ENCODE data around the gene ABCB8. TPM values are rescaled to one million over a fixed set of nuclear protein-coding genes. Genes with fewer than 3 reads are reported as not detected.
A peak's percentile ranks its signal among the peaks of the same experiment; 100 is the strongest.

The ABCB8 gene
- total RNA-seq, 1 donor from 2014 or later = 20.4 TPM

GRCh38 chr7:151074817-151075661, 46.8 kb downstream of the ABCB8 start:
- no peak for DNase-seq

GRCh38 chr7:151075662-151075971, 47.4 kb downstream of the ABCB8 start:
- DNase-seq = no peak

- DNase-seq = no peak
Measured at GRCh38 chr7:151075978-151076426, 47.8 kb downstream of the ABCB8 start.

GRCh38 chr7:151076863-151077704, 48.8 kb downstream of the ABCB8 start:
- DNase-seq = peak; percentile 54

- DNase-seq = no peak
Measured at GRCh38 chr7:151077705-151078232, 49.5 kb downstream of the ABCB8 start.

- no peak for DNase-seq
Measured at GRCh38 chr7:151078233-151079040, 50.2 kb downstream of the ABCB8 start.

- no peak for DNase-seq
Measured at GRCh38 chr7:151079199-151079910, 51.1 kb downstream of the ABCB8 start.

GRCh38 chr7:151080067-151080521, 51.8 kb downstream of the ABCB8 start:
- peak; percentile 52 for DNase-seq

GRCh38 chr7:151080522-151081169, 52.4 kb downstream of the ABCB8 start, which contains the start of gene FASTK:
Gene FASTK, minus strand, starts transcription at chr7:151080809. Its CDS starts 43 bp downstream, at chr7:151080766.
- DNase-seq = peak; percentile 93

- peak; percentile 42 for DNase-seq
Measured at GRCh38 chr7:151081170-151082101, 53.2 kb downstream of the ABCB8 start.

GRCh38 chr7:151082141-151083070, 54.2 kb downstream of the ABCB8 start:
- DNase-seq = no peak

- peak; percentile 69 for DNase-seq
Measured at GRCh38 chr7:151083071-151083823, 55.0 kb downstream of the ABCB8 start, which contains the start of gene TMUB1. Gene TMUB1, minus strand, starts transcription at chr7:151083493. Its CDS starts 930 bp downstream, at chr7:151082563.

- no peak for DNase-seq
Measured at GRCh38 chr7:151083824-151084160, 55.5 kb downstream of the ABCB8 start.

- DNase-seq = no peak
Measured at GRCh38 chr7:151085329-151085690, 57.1 kb downstream of the ABCB8 start.

GRCh38 chr7:151085691-151086620, 57.7 kb downstream of the ABCB8 start, which contains the start of gene AGAP3:
Gene AGAP3, plus strand, starts transcription at chr7:151086475. Its CDS starts 267 bp downstream, at chr7:151086742.
- DNase-seq = peak; percentile 87

GRCh38 chr7:151086802-151087244, 58.6 kb downstream of the ABCB8 start:
- peak; percentile 51 for DNase-seq

All from dermis blood vessel endothelial cell (primary cell).